HepG2 (cell line): ENCODE data around the gene TMEM127. TPM values are rescaled to one million over a fixed set of nuclear protein-coding genes. Genes with fewer than 3 reads are reported as not detected.

Experiments
- AKAP8 ChIP-seq: sonication (generic); formaldehyde crosslinking; IDR thresholded peaks from 2 replicates; pipeline ENCODE4 v1.5.1; 2020; ENCODE audit warnings: mild to moderate bottlenecking, missing genetic modification reagents
- FLYWCH1 ChIP-seq: sonication (generic); formaldehyde crosslinking; IDR thresholded peaks from 2 replicates; pipeline ENCODE4 v1.8.1; 2023; ENCODE audit warnings: mild to moderate bottlenecking, missing genetic modification reagents
- HDAC1 ChIP-seq: sonication (generic); formaldehyde crosslinking; IDR thresholded peaks from 2 replicates; pipeline ENCODE4 v1.5.1; 2020; ENCODE audit warnings: mild to moderate bottlenecking, missing genetic modification reagents
- SMARCE1 ChIP-seq: fragments of 450-650 bp; IDR thresholded peaks from 2 replicates; pipeline ENCODE4 v1.6.1; 2017; ENCODE audit warnings: borderline replicate concordance
- SMYD3 ChIP-seq: sonication (generic); formaldehyde crosslinking; IDR thresholded peaks from 2 replicates; pipeline ENCODE4 v1.8.1; 2023; ENCODE audit warnings: mild to moderate bottlenecking, missing genetic modification reagents
- ZFYVE20 ChIP-seq: sonication (generic); formaldehyde crosslinking; IDR thresholded peaks from 2 replicates; pipeline ENCODE4 v1.8.0; 2023; ENCODE audit warnings: low read depth, mild to moderate bottlenecking, moderate library complexity, missing genetic modification reagents, borderline replicate concordance
- ZMAT3 ChIP-seq: sonication (generic); formaldehyde crosslinking; conservative IDR thresholded peaks from 2 replicates; pipeline ENCODE4 v1.7.0; 2021; ENCODE audit warnings: missing genetic modification reagents
- ZMYM2 ChIP-seq: sonication (generic); formaldehyde crosslinking; IDR thresholded peaks from 2 replicates; pipeline ENCODE4 v1.8.0; 2022; ENCODE audit warnings: mild to moderate bottlenecking, missing genetic modification reagents
- ZNF143 ChIP-seq: sonication (generic); formaldehyde crosslinking; IDR thresholded peaks from 2 replicates; pipeline ENCODE4 v1.4.0; 2020; ENCODE audit warnings: missing genetic modification reagents
- polyA plus RNA-seq, 8 experiments: library from polyadenylated mRNA; depleted of rRNA in 3 of 8; stranded (reverse) in 7 of 8; unstranded in 1 of 8; fragments of >200 nt; fragmentation: Illumina TruSeq in 4 of 8; extraction: Trizol in 4 of 8; gene quantifications; 2 replicates each; pipeline versions ENCODE4 v1.2.1 to v1.2.3, GENCODE V29; 2011 to 2016; ENCODE audit warnings: low read depth in 4 of 8, missing spikeins in 1 of 8, mixed read lengths in 1 of 8; ENCODE audit not compliant: insufficient read depth in 1 of 8
- total RNA-seq, 5 experiments: library from RNA; depleted of rRNA; stranded (reverse); fragments of >200 nt; fragmentation: Illumina TruSeq; extraction: Trizol; gene quantifications; 2 replicates each; pipeline ENCODE4 v1.2.3, GENCODE V29; 2016; ENCODE audit warnings: low read depth in 1 of 5
- TF ChIP-seq, protein P1 (sequence below): sonication (generic); formaldehyde crosslinking; IDR thresholded peaks from 2 replicates; pipeline ENCODE4 v1.5.0; 2020; ENCODE audit warnings: missing genetic modification reagents
- TF ChIP-seq, protein P2 (sequence below), 2 experiments: sonication (generic) in 1 of 2; formaldehyde crosslinking in 1 of 2; IDR thresholded peaks; 2 replicates each; pipeline versions ENCODE4 v1.4.0 to v1.6.1; 2016 to 2020; ENCODE audit warnings: borderline replicate concordance in 1 of 2, low read depth in 1 of 2, mild to moderate bottlenecking in 1 of 2, missing genetic modification reagents in 1 of 2
- TF ChIP-seq, protein P3 (sequence below): sonication (generic); formaldehyde crosslinking; IDR thresholded peaks from 2 replicates; pipeline ENCODE4 v1.4.0; 2020; ENCODE audit warnings: low read depth, missing genetic modification reagents
- TF ChIP-seq, protein P4 (sequence below): IDR thresholded peaks from 2 replicates; pipeline ENCODE4 v1.6.1; 2016; ENCODE audit warnings: mild to moderate bottlenecking
- TF ChIP-seq, protein P5 (sequence below): sonication (generic); formaldehyde crosslinking; IDR thresholded peaks from 2 replicates; pipeline ENCODE4 v1.5.0; 2020; ENCODE audit warnings: missing genetic modification reagents

The TMEM127 gene
- total and polyA plus RNA-seq, 2 of the 13 experiments (the other 11 are each of a cell fraction or from before 2014, with no cell fraction given): 21.5 to 33.9 TPM

GRCh38 chr2:96260387-96261260, 5.2 kb downstream of the TMEM127 start (continued):
- TF ChIP-seq, protein P1, sequence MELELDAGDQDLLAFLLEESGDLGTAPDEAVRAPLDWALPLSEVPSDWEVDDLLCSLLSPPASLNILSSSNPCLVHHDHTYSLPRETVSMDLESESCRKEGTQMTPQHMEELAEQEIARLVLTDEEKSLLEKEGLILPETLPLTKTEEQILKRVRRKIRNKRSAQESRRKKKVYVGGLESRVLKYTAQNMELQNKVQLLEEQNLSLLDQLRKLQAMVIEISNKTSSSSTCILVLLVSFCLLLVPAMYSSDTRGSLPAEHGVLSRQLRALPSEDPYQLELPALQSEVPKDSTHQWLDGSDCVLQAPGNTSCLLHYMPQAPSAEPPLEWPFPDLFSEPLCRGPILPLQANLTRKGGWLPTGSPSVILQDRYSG (CRISPR knock-in tag): 0 out of 2 replicates have a peak, but pooled peaks have one; percentile 17
- peak; percentile 56; the same call in 1 of the 2 replicates for TF ChIP-seq ZNF143
- peak; percentile 77 for TF ChIP-seq AKAP8 (CRISPR knock-in tag)
- TF ChIP-seq SMARCE1: no peak
- TF ChIP-seq, protein P2, sequence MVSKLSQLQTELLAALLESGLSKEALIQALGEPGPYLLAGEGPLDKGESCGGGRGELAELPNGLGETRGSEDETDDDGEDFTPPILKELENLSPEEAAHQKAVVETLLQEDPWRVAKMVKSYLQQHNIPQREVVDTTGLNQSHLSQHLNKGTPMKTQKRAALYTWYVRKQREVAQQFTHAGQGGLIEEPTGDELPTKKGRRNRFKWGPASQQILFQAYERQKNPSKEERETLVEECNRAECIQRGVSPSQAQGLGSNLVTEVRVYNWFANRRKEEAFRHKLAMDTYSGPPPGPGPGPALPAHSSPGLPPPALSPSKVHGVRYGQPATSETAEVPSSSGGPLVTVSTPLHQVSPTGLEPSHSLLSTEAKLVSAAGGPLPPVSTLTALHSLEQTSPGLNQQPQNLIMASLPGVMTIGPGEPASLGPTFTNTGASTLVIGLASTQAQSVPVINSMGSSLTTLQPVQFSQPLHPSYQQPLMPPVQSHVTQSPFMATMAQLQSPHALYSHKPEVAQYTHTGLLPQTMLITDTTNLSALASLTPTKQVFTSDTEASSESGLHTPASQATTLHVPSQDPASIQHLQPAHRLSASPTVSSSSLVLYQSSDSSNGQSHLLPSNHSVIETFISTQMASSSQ (IDR thresholded peaks at IDR 0.05; ENCODE audit: low read depth): peak; percentile 45; the same call in 1 of the 2 replicates
- TF ChIP-seq, protein P2 (CRISPR knock-in tag; IDR thresholded peaks at IDR 0.05; ENCODE audit: borderline replicate concordance): peak; percentile 72; the same call in 1 of the 2 replicates
- TF ChIP-seq, protein P3, sequence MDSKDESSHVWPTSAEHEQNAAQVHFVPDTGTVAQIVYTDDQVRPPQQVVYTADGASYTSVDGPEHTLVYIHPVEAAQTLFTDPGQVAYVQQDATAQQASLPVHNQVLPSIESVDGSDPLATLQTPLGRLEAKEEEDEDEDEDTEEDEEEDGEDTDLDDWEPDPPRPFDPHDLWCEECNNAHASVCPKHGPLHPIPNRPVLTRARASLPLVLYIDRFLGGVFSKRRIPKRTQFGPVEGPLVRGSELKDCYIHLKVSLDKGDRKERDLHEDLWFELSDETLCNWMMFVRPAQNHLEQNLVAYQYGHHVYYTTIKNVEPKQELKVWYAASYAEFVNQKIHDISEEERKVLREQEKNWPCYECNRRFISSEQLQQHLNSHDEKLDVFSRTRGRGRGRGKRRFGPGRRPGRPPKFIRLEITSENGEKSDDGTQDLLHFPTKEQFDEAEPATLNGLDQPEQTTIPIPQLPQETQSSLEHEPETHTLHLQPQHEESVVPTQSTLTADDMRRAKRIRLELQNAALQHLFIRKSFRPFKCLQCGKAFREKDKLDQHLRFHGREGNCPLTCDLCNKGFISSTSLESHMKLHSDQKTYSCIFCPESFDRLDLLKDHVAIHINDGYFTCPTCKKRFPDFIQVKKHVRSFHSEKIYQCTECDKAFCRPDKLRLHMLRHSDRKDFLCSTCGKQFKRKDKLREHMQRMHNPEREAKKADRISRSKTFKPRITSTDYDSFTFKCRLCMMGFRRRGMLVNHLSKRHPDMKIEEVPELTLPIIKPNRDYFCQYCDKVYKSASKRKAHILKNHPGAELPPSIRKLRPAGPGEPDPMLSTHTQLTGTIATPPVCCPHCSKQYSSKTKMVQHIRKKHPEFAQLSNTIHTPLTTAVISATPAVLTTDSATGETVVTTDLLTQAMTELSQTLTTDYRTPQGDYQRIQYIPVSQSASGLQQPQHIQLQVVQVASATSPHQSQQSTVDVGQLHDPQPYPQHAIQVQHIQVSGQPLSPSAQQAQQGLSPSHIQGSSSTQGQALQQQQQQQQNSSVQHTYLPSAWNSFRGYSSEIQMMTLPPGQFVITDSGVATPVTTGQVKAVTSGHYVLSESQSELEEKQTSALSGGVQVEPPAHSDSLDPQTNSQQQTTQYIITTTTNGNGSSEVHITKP (CRISPR knock-in tag): peak; percentile 94
- TF ChIP-seq ZMAT3 (CRISPR knock-in tag): peak; percentile 95
- TF ChIP-seq, protein P4, sequence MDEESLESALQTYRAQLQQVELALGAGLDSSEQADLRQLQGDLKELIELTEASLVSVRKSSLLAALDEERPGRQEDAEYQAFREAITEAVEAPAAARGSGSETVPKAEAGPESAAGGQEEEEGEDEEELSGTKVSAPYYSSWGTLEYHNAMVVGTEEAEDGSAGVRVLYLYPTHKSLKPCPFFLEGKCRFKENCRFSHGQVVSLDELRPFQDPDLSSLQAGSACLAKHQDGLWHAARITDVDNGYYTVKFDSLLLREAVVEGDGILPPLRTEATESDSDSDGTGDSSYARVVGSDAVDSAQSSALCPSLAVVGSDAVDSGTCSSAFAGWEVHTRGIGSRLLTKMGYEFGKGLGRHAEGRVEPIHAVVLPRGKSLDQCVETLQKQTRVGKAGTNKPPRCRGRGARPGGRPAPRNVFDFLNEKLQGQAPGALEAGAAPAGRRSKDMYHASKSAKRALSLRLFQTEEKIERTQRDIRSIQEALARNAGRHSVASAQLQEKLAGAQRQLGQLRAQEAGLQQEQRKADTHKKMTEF (CRISPR knock-in tag): peak; percentile 90
- TF ChIP-seq FLYWCH1: no peak
- 0 out of 2 replicates have a peak, but pooled peaks have one; percentile 9 for TF ChIP-seq SMYD3 (CRISPR knock-in tag)
- no peak for TF ChIP-seq ZMYM2 (CRISPR knock-in tag)
- TF ChIP-seq ZFYVE20 (CRISPR knock-in tag): no peak
- TF ChIP-seq HDAC1 (CRISPR knock-in tag): peak; percentile 92
- TF ChIP-seq, protein P5, sequence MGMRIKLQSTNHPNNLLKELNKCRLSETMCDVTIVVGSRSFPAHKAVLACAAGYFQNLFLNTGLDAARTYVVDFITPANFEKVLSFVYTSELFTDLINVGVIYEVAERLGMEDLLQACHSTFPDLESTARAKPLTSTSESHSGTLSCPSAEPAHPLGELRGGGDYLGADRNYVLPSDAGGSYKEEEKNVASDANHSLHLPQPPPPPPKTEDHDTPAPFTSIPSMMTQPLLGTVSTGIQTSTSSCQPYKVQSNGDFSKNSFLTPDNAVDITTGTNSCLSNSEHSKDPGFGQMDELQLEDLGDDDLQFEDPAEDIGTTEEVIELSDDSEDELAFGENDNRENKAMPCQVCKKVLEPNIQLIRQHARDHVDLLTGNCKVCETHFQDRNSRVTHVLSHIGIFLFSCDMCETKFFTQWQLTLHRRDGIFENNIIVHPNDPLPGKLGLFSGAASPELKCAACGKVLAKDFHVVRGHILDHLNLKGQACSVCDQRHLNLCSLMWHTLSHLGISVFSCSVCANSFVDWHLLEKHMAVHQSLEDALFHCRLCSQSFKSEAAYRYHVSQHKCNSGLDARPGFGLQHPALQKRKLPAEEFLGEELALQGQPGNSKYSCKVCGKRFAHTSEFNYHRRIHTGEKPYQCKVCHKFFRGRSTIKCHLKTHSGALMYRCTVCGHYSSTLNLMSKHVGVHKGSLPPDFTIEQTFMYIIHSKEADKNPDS (CRISPR knock-in tag): peak; percentile 83
